ENCODE data around the gene PRKG1.

The PRKG1 gene

DNA sequence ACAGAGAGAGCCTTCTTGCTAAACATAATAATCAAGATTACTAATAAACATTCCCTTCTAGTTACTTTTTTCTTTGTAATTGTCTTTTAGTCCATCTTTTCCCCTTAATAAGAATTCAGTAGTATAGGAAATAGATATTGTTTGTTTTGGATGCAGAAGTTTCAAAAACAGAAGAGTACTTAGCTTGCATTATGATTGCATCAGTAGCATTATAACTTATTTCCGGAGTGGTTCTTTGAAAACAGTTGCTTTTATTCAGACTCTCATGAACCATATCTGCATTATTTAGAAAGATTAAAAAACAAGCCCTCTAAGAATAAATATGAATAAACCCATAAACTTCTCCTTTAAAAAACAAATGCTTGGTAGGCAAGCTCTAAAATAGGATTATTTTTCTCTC is 1205.8 kb downstream of the PRKG1 start:
- DNase-seq (ENCODE audit: low read depth), result no peak
- no peak for TF ChIP-seq CTCF (conservative IDR thresholded peaks at IDR 0.05; ENCODE audit: low read length)
- no peak overlapping the region for H3K4me3 ChIP-seq (ENCODE audit: low read length)

GRCh38 chr10:52283174-52283573 is 1208.9 kb downstream of the PRKG1 start:
- DNase-seq (ENCODE audit: low read depth), result peak; percentile 17
- H3K4me3 ChIP-seq (ENCODE audit: low read length), result no peak overlapping the region
- TF ChIP-seq CTCF (conservative IDR thresholded peaks at IDR 0.05; ENCODE audit: low read length), result no peak

- H3K4me3 ChIP-seq (ENCODE audit: low read length), result no peak overlapping the region
- no peak for TF ChIP-seq CTCF (conservative IDR thresholded peaks at IDR 0.05; ENCODE audit: low read length)
- DNase-seq (ENCODE audit: low read depth), result no peak
Measured at GRCh38 chr10:52284416-52285013, 1210.2 kb downstream of the PRKG1 start.

GRCh38 chr10:52287866-52288265 is 1213.6 kb downstream of the PRKG1 start:
- no peak for DNase-seq (ENCODE audit: low read depth)
- no peak overlapping the region for H3K4me3 ChIP-seq (ENCODE audit: low read length)
- TF ChIP-seq CTCF (conservative IDR thresholded peaks at IDR 0.05; ENCODE audit: low read length), result no peak

DNA sequence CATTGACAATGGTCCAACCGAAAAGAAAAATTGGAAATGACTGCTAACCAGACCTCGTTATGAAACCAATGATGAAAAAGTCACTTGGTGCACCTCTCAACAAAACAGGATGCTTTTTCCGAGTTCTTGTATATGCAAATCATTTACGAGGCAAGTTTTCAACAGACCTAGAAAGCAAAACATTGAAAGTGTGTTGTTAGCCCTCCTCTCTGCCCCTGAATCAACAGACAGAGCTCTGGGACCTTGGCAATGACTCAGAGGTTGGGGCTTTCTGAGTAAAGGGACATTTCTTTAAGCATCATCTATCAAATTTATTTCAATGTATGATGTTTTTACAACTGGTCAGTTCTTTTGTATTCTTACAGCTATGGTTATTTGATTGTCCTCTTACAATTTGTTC is 1223.5 kb downstream of the PRKG1 start:
- H3K4me3 ChIP-seq (ENCODE audit: low read length), result no peak overlapping the region
- no peak for TF ChIP-seq CTCF (conservative IDR thresholded peaks at IDR 0.05; ENCODE audit: low read length)
- DNase-seq (ENCODE audit: low read depth), result no peak

GRCh38 chr10:52300599-52301277 is 1226.5 kb downstream of the PRKG1 start:
- TF ChIP-seq CTCF (conservative IDR thresholded peaks at IDR 0.05; ENCODE audit: low read length), result no peak
- H3K4me3 ChIP-seq (ENCODE audit: low read length), result no peak overlapping the region
- DNase-seq (ENCODE audit: low read depth), result no peak

Data from AG10803 (cell line).